GM19468 (cell line): Measurements from ENCODE around the gene AKAP11.

Source experiments
- ATAC-seq: cut with Tn5 transposase; IDR thresholded peaks from one replicate; pipeline ENCODE4 v1.9.1; 2021; ENCODE audit warnings: mild to moderate bottlenecking, moderate library complexity, moderate number of reproducible peaks; ENCODE audit not compliant: unreplicated experiment; ENCODE audit errors: extremely low read depth

Gene AKAP11

DNA sequence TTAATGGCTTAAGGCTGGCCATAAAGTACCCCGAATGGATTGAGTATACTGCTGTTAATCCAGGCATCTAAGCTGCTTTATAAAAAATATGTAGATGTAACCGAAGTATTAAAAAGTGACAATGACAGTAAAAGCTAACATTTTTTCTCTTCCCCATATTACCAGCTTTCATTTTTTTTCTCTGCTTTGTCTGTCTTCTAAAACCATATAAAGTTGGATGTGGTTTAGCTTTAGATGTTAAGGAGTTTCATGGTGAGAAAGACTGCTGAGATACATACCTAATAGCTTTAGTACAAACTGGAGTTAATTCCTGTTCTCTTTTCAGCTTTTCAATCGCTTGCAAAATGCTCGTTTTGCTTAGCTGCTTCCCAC, 838 bp downstream of the AKAP11 start:
- ATAC-seq, result no peak

- no peak for ATAC-seq
Measured at GRCh38 chr13:42274386-42275097, 2.6 kb downstream of the AKAP11 start.

DNA sequence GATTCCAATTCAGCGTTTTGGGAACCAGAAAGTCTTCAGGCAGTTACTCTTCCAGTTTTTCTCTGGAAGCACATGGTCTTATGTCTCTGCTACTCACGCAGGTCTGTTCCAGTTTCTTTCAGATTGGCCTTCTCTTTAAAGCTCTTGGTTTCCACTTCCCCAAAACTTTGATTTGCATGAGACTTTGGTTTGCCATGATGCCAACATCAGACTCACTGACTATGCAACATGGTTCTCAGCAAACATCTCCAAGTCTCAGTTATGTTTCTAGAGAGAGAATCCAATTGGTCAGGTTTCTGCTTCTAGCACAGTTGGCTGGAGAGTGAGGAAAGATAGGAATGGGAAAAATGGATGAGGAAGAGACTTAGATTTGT, 3.1 kb downstream of the AKAP11 start:
- no peak for ATAC-seq

DNA sequence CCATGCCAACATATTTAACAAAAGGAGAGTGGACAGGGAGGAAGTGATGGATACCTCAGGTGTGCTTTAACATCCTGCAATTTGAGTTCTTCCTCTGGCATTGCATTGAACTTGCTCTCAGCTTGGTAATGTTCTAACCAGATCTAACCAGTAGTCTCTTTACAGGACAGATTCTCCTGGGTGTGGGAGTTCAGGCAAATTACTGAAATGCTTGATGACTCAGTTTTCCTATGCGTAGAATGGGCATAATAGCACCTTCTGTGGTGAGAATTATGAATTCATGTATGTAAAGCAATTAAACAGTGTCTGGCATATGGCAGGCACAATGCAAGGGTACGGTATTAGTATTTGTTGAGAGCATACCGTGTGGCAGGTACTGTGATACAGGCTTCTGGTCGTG, 3.6 kb downstream of the AKAP11 start:
- no peak for ATAC-seq

DNA sequence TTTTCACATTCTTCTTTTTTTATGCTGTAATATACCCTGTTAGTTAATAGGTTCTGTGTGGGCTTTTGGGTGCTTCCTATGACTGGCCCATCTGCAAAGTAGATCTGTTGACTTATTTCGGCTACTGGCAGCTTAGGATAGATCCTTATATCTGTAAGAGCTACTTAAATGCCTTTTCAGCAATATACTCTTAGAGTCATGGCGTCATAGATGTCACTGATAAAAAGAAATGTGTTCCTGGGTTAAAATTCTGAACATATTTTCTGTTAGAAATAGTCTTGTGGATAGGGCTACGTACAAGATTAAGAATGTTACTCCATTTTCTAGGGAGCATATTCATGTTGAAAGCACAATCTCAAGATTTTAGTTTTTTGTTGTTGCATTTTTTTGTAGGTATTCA, 4.7 kb downstream of the AKAP11 start:
- no peak for ATAC-seq

GRCh38 chr13:42277618-42278276, 5.8 kb downstream of the AKAP11 start:
- ATAC-seq, result no peak

- ATAC-seq, result no peak
Measured at GRCh38 chr13:42279080-42279479, 7.1 kb downstream of the AKAP11 start.

- ATAC-seq, result no peak
Measured at GRCh38 chr13:42279986-42280385, 8.0 kb downstream of the AKAP11 start.

DNA sequence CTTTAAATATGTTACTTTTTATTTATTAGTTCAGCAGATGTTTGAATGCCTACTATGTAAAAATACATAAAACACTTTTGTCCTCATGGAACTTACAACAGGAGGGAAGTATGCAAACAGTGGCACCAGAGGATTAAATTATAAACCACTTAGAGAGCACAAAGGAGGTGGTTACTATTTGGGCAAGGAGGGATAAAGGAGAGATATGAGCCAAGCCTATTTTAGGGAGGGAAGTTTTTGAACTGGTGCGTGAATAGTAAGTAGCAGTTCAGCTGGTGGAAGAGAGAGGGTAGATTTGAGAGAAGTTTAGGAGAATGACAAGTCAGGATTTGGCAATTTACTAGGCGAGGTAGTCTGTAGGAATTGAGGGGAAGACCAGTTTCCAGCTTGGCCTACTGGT, 8.6 kb downstream of the AKAP11 start:
- ATAC-seq, result no peak

- no peak for ATAC-seq
Measured at GRCh38 chr13:42283574-42283973, 11.6 kb downstream of the AKAP11 start.

- ATAC-seq, result no peak
Measured at GRCh38 chr13:42284068-42284467, 12.1 kb downstream of the AKAP11 start.

DNA sequence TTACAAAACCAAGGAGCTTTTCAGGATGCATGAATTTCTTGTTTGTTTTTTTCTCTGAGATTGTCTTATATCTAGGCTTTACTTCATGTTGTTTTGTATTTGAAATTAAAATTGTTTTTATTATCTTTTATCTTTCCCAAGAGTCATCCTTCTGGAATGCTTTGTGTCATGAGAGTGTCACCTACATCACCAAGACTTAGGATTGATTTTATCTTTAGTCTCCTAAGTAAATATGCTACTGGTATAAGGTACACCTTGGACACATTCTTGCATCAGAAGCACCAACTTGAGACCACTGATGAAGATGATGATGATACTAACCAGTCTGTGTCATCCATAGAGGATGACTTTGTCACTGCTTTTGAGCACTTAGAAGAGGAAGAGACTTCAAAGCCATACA, 26.4 kb downstream of the AKAP11 start:
- ATAC-seq, result no peak

- no peak for ATAC-seq
Measured at GRCh38 chr13:42305503-42305902, 33.6 kb downstream of the AKAP11 start.

GRCh38 chr13:42307461-42307860, 35.5 kb downstream of the AKAP11 start:
- ATAC-seq, result no peak

DNA sequence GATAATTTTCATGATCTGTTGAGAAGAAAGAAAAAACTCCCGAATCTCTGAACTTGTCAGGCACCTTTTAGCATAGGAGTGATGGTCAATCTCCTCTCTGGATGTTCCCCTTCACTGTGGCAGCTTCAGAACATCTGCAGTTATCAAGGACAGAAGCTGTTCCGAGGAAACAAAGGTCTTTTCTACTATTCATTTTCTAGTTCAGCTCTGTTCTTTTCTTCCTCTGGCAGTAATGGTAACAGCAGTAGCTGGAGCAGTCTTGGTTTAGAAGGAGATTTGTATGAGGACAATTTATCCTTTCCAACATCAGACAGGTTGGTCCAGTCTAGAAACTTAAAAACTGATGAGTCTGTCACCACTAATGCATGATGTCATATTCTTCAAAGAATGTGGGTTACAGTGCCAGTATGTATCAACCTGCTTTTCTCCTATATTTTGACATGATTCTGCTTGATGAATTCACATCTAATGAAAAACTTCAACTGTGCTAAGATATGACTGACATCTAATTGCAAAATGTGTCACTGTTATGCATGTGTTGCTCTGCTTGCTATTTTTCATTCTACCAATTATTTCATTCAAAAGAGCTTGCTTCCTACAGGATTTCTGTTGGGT, 41.0 kb downstream of the AKAP11 start:
- no peak for ATAC-seq

DNA sequence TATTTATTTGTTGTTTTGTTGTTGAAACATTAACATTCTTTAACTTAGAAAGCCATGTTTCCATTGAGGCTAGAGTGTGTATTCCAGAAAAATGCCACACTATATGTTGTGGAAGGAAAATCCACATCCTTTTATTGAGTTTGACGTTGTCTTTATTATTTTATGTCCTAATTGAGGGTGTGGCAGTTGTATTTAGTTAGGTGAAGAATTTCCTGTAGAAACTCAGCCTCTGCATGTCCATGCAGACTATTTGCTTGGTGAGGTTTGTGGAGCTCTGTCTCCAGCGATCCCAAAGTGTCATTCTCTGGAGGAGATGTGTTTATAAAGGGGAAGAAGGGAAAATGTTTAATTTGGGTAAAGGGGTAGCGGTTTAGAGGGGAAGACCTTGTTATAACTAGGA, 46.6 kb downstream of the AKAP11 start:
- no peak for ATAC-seq

DNA sequence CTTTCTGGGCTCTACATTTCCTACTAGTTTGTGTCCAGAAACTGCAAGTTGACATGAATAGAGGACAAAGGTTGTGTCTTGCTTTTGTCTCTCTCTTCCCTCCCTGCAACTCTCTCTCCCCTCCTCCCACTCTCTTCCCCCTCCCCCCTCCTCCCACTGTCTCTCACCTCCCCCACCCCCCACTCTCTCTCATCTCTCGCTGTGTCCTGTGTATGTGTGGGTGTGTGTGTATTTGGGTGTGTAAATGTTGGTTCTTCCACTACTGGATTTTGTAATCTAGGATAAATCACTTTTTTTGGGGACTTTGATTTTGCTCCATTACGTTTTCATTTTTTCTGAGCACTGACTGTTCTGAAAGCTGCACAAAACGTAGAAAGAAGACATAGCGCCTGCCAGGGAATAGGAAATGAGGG, 48.4 kb downstream of the AKAP11 start:
- no peak for ATAC-seq

DNA sequence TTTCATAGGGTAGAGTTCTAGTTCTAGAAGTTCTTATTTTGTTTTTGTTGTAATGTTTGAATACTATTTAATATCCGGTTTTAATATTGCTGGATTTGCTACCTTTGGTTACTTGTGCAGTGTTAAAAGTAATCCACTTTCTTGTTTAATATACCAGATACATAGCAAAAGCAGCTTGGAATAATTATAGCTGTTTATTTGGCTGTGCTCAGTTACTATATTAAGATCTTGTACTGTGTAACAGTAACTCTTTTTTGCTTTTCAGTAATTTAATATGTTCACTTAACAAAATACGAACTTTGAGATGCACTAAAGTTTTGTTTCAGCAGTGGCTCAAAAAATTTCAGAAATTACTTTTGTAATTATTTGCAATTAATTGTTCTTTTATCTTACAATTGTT, 50.9 kb downstream of the AKAP11 start:
- no peak for ATAC-seq

DNA sequence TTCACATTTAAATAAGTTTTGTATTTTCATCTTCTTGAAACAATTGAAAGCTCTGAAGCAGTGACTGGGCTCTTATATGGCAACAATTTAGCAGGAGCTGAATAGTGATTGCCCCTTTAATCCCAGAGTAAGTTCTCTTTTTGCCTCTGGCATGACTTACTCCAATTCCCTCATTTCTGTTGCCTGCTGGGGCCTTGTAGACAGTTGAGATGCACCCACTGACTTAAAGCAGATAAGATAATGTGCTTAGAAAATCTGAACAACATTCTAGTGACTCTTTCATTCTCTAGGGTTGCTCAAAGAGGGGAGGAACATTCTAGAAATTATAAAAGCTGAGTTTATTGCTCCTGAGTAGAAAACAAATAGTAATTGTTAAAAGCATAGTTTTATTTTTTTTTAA, 52.8 kb downstream of the AKAP11 start:
- no peak for ATAC-seq

DNA sequence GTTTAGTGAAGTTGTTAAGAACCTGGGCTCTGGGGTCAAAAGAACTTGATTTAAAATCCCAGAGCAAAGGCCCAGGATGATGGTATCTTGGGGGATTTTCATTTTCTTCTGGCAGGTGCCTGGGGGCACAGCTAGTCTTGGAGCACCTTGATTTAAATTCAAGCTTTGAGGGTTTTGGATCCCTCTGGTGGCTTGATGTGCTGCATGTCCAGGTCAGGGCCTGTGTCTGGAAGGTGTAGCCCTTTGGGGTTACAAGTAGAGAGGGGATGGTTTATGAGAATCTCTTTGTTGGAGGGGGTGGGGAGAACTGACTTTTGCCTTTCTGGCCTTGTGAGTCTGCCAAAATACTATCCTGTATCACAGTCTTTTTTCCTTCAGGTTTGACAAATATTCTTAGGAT, 55.8 kb downstream of the AKAP11 start:
- no peak for ATAC-seq

GRCh38 chr13:42328672-42329071, 56.7 kb downstream of the AKAP11 start:
- no peak for ATAC-seq

DNA sequence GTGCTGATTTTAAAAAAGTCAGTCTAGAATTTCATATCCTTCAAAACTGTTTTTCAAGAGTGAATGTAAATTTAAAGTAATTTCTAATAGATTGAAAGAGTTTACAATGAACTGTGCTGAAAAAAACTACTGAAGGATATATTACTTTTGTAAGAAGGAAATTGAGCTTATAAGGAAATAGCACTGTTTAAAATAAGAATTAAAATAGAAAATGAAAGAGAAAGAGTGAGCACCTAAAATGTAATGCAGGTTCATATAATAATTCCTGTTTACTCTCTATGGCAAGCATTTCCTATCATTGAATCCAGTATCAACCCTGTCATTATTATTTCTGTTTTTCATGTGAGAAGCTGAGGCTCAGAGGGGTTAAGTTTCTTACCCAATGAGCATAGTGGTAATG, 57.3 kb downstream of the AKAP11 start:
- no peak for ATAC-seq
